GM04504 (cell line): Measurements from ENCODE around the gene SEZ6.
A peak's percentile ranks its signal among the peaks of the same experiment; 100 is the strongest.

Experiments used
- DNase-seq: peaks from one replicate; pipeline ENCODE4 v3.0.0-alpha.2; 2012; ENCODE audit warnings: low read depth

Gene SEZ6

GRCh38 chr17:29005936-29006511 lies at the start of gene SEZ6:
Gene SEZ6, minus strand, starts transcription at chr17:29006033. Its CDS starts 164 bp downstream, at chr17:29005869.
- peak; percentile 16 for DNase-seq

- DNase-seq = no peak
These were observed 49.0 kb upstream of the SEZ6 start for GRCh38 chr17:29054835-29055234.

- no peak for DNase-seq
These were observed 45.9 kb upstream of the SEZ6 start for GRCh38 chr17:29051731-29052130.

- no peak for DNase-seq
These were observed 45.4 kb upstream of the SEZ6 start for GRCh38 chr17:29051194-29051593.

GRCh38 chr17:29050176-29050575 lies 44.3 kb upstream of the SEZ6 start:
- DNase-seq = no peak

- DNase-seq = no peak
These were observed 43.8 kb upstream of the SEZ6 start for GRCh38 chr17:29049541-29050145.

GRCh38 chr17:29048440-29049368 lies 42.9 kb upstream of the SEZ6 start:
- DNase-seq = no peak

- DNase-seq = no peak
These were observed 40.6 kb upstream of the SEZ6 start for GRCh38 chr17:29046473-29046839.

- DNase-seq = no peak
These were observed 40.1 kb upstream of the SEZ6 start for GRCh38 chr17:29045734-29046472.

- DNase-seq = no peak
These were observed 39.2 kb upstream of the SEZ6 start for GRCh38 chr17:29045026-29045425.

GRCh38 chr17:29043539-29044145 lies 37.8 kb upstream of the SEZ6 start:
- no peak for DNase-seq

- DNase-seq = no peak
These were observed 37.1 kb upstream of the SEZ6 start, which contains the start of gene PIPOX for GRCh38 chr17:29042679-29043538. Gene PIPOX, plus strand, starts transcription at chr17:29043141. Its CDS starts 85 bp downstream, at chr17:29043226.

GRCh38 chr17:29042026-29042678 lies 36.3 kb upstream of the SEZ6 start:
- no peak for DNase-seq

- DNase-seq = no peak
These were observed 35.7 kb upstream of the SEZ6 start for GRCh38 chr17:29041571-29041970.

GRCh38 chr17:29041091-29041490 lies 35.3 kb upstream of the SEZ6 start:
- no peak for DNase-seq

- peak; percentile 31 for DNase-seq
These were observed 34.1 kb upstream of the SEZ6 start for GRCh38 chr17:29039764-29040598.

GRCh38 chr17:29038085-29038795 lies 32.4 kb upstream of the SEZ6 start:
- no peak for DNase-seq

- no peak for DNase-seq
These were observed 31.9 kb upstream of the SEZ6 start for GRCh38 chr17:29037739-29038084.

GRCh38 chr17:29036584-29036983 lies 30.8 kb upstream of the SEZ6 start:
- no peak for DNase-seq
